Activated CD8-positive, alpha-beta T cell treated with anti-CD3 and anti-CD28 coated beads for 36 hours (primary cell): ENCODE measurements around the gene CAVIN1. TPM values are rescaled to one million over a fixed set of nuclear protein-coding genes. Genes with fewer than 3 reads are reported as not detected.
A peak's percentile ranks its signal among the peaks of the same experiment; 100 is the strongest.

Experiments used
- ATAC-seq: fragments of 200-7000 bp; cut with Tn5 transposase; one replicate; pipeline ENCODE4 v1.10.0; 2021; ENCODE audit warnings: mild to moderate bottlenecking, moderate library complexity
- CTCF ChIA-PET: fragments of 350-600 bp; sonication (Branson Sonifier 250); formaldehyde crosslinking; loops from one replicate; lab custom pipeline; 2021; ENCODE audit warnings: antibody characterized with exemption; lab: Charles Lee
- POLR2A ChIA-PET: fragments of 350-600 bp; sonication (Branson Sonifier 250); formaldehyde crosslinking; loops from one replicate; lab custom pipeline; 2021; ENCODE audit warnings: antibody characterized with exemption; lab: Charles Lee
- DNase-seq: peaks from one replicate; pipeline ENCODE4 v3.0.0-alpha.2; 2020
- H3K27ac Mint-ChIP-seq: one replicate; pipeline ENCODE4 v1.8.0; 2021; ENCODE audit warnings: mild to moderate bottlenecking, mixed read lengths
- H3K27me3 Mint-ChIP-seq: one replicate; pipeline ENCODE4 v1.8.0; 2021; ENCODE audit warnings: mixed read lengths
- H3K36me3 Mint-ChIP-seq: one replicate; pipeline ENCODE4 v1.8.0; 2021; ENCODE audit warnings: low read depth, mixed read lengths
- H3K4me1 Mint-ChIP-seq: one replicate; pipeline ENCODE4 v1.8.0; 2021; ENCODE audit warnings: low read depth, mixed read lengths
- H3K4me3 Mint-ChIP-seq: one replicate; pipeline ENCODE4 v1.8.0; 2021; ENCODE audit warnings: mild to moderate bottlenecking, moderate library complexity, mixed read lengths
- H3K9me3 Mint-ChIP-seq: one replicate; pipeline ENCODE4 v1.8.0; 2021; ENCODE audit warnings: mixed read lengths
- CTCF ChIP-seq: fragments of 200-600 bp; IDR thresholded peaks from one replicate; pipeline ENCODE4 v1.8.0; 2022; ENCODE audit warnings: antibody characterized with exemption, mild to moderate bottlenecking
- intact Hi-C: fragments of 100-400 bp; cut with micrococcal nuclease; formaldehyde crosslinking; loops from one replicate; pipeline ENCODE4 v1.10.0; 2022
- total RNA-seq, 2 experiments: library from RNA; stranded (reverse); gene quantifications; one replicate each; pipeline ENCODE4 v1.2.3, GENCODE V29; 2021

Gene CAVIN1
- total RNA-seq, 2 experiments from 2014 or later, result 1.8 to 2.0 TPM

- peak within 1 kb of the TSS; percentile 97 for H3K4me3 Mint-ChIP-seq
- peaks cover 55% of the 10 kb centered on the region for H3K4me1 Mint-ChIP-seq
- no peak for TF ChIP-seq CTCF
- H3K27ac Mint-ChIP-seq, result peak within 1 kb of the TSS; percentile 100
- H3K36me3 Mint-ChIP-seq, result peaks cover 36% of the 10 kb centered on the region
- peaks cover 2% of the 10 kb centered on the region for H3K9me3 Mint-ChIP-seq
- H3K27me3 Mint-ChIP-seq, result no peaks in the 10 kb centered on the region
- ChIA-PET CTCF (interaction anchor here (0.9 to 32.2 kb wide), 13 partner anchors 9 to 371 kb away, joined by 3 to 968 read pairs (median 6); partner anchors contain the start of gene DNAJC7), POLR2A (interaction anchor here (0.7 to 3.8 kb wide), 23 partner anchors 10 to 205 kb away, joined by 3 to 37 read pairs (median 4); partner anchors contain the start of genes PSMC3IP and STAT5A)
- intact Hi-C loops, result loop anchor here (5.0 kb wide), 2 partner anchors 46 to 66 kb away; no protein-coding TSS in a partner anchor
- peak; percentile 100 for DNase-seq
- ATAC-seq, result peak; percentile 89
Observed at GRCh38 chr17:42388381-42389134, 34.5 kb downstream of the CAVIN1 start, which contains the start of gene STAT3. Gene STAT3, minus strand, starts transcription at chr17:42388442. Its CDS starts 39,926 bp downstream, at chr17:42348516.

- H3K4me3 Mint-ChIP-seq, result peak overlapping the region; percentile 97
- ChIA-PET CTCF (interaction anchor here (1.0 to 32.2 kb wide), 9 partner anchors 9 to 370 kb away, joined by 3 to 968 read pairs (median 6); partner anchors contain the start of gene DNAJC7), POLR2A (interaction anchor here (0.7 to 3.8 kb wide), 17 partner anchors 9 to 190 kb away, joined by 3 to 37 read pairs (median 5); partner anchors contain the start of genes PSMC3IP and STAT5A)
- no peak for TF ChIP-seq CTCF
- H3K27me3 Mint-ChIP-seq, result no peaks in the 10 kb centered on the region
- H3K27ac Mint-ChIP-seq, result peak overlapping the region; percentile 100
- intact Hi-C loops, result loop anchor here (5.0 kb wide), 2 partner anchors 46 to 66 kb away; no protein-coding TSS in a partner anchor
- DNase-seq (peak; percentile 58), ATAC-seq (no peak)
- peaks cover 2% of the 10 kb centered on the region for H3K9me3 Mint-ChIP-seq
- H3K36me3 Mint-ChIP-seq, result peaks cover 42% of the 10 kb centered on the region
- H3K4me1 Mint-ChIP-seq, result peaks cover 54% of the 10 kb centered on the region
Observed at GRCh38 chr17:42387661-42388380, 35.2 kb downstream of the CAVIN1 start.

GRCh38 chr17:42386777-42387657 is 36.0 kb downstream of the CAVIN1 start:
- CTCF ChIA-PET, result interaction anchor here (11.1 to 32.2 kb wide), 2 partner anchors 18 to 64 kb away, joined by 140 to 968 read pairs; no protein-coding TSS in a partner anchor
- ATAC-seq (no peak), DNase-seq (peak; percentile 24)
- H3K9me3 Mint-ChIP-seq, result peaks cover 2% of the 10 kb centered on the region
- peaks cover 57% of the 10 kb centered on the region for H3K4me1 Mint-ChIP-seq
- intact Hi-C loops, result loop anchor here (5.0 kb wide), 2 partner anchors 45 to 65 kb away; no protein-coding TSS in a partner anchor
- peak overlapping the region; percentile 97 for H3K4me3 Mint-ChIP-seq
- peak overlapping the region; percentile 100 for H3K27ac Mint-ChIP-seq
- POLR2A ChIA-PET, result interaction anchor here (0.7 to 3.8 kb wide), 4 partner anchors 13 to 74 kb away, joined by 3 to 37 read pairs (median 20); no protein-coding TSS in a partner anchor
- H3K27me3 Mint-ChIP-seq, result no peaks in the 10 kb centered on the region
- H3K36me3 Mint-ChIP-seq, result peaks cover 50% of the 10 kb centered on the region
- no peak for TF ChIP-seq CTCF

GRCh38 chr17:42381898-42382297 is 41.2 kb downstream of the CAVIN1 start:
- Mint-ChIP-seq H3K27ac (no peak overlapping the region), H3K27me3 (no peaks in the 10 kb centered on the region), H3K4me1 (peaks cover 72% of the 10 kb centered on the region), H3K36me3 (peaks cover 68% of the 10 kb centered on the region), H3K4me3 (no peak overlapping the region), H3K9me3 (peaks cover 2% of the 10 kb centered on the region)
- ATAC-seq, result no peak
- CTCF ChIA-PET, result interaction anchor here (0.7 to 1.1 kb wide), 2 partner anchors 21 to 60 kb away, joined by 3 to 4 read pairs; no protein-coding TSS in a partner anchor
- POLR2A ChIA-PET, result interaction anchor here (1.0 kb wide), 1 partner anchor 85 kb away, joined by 3 read pairs; no protein-coding TSS in a partner anchor
- TF ChIP-seq CTCF, result no peak
- intact Hi-C loops, result no loop called here
- no peak for DNase-seq
